Suprapubic skin (tissue), 4 donors: Measurements from ENCODE around the gene IGSF8. TPM values are rescaled to one million over a fixed set of nuclear protein-coding genes. Genes with fewer than 3 reads are reported as not detected.

Experiments
- DNase-seq, 2 donors: peaks; one replicate each; pipeline ENCODE4 v3.0.0-alpha.2; 2019; ENCODE audit warnings: low spot score in 2 of 2
- H3K27ac ChIP-seq: fragments of 200-600 bp; sonication (generic); one replicate; pipeline ENCODE4 v1.5.1; 2019
- H3K27me3 ChIP-seq: fragments of 200-600 bp; sonication (generic); one replicate; pipeline ENCODE4 v1.5.1; 2019
- H3K36me3 ChIP-seq: fragments of 200-600 bp; sonication (generic); one replicate; pipeline ENCODE4 v1.5.1; 2019
- H3K4me1 ChIP-seq: fragments of 200-600 bp; sonication (generic); one replicate; pipeline ENCODE4 v1.5.1; 2019
- H3K4me3 ChIP-seq: fragments of 200-600 bp; sonication (generic); one replicate; pipeline ENCODE4 v1.5.1; 2019; ENCODE audit warnings: mild to moderate bottlenecking
- H3K9me3 ChIP-seq: fragments of 200-600 bp; sonication (generic); one replicate; pipeline ENCODE4 v1.5.1; 2019
- EP300 ChIP-seq: sonication (generic); formaldehyde crosslinking; IDR thresholded peaks from one replicate; pipeline ENCODE4 v1.6.1; 2017; ENCODE audit warnings: antibody characterized with exemption
- POLR2A ChIP-seq, 2 donors: fragments of 450-650 bp; IDR thresholded peaks; one replicate each; pipeline ENCODE4 v1.6.1; 2017; ENCODE audit warnings: antibody characterized with exemption in 2 of 2, mild to moderate bottlenecking in 2 of 2, moderate library complexity in 2 of 2
- POLR2AphosphoS5 ChIP-seq, 3 donors: sonication (generic); formaldehyde crosslinking; IDR thresholded peaks; one replicate each; pipeline ENCODE4 v1.6.1; 2017; ENCODE audit warnings: antibody characterized with exemption in 3 of 3
- WGBS: methylation state at CpG from one replicate; pipeline ENCODE4 v1.1.5; 2018; 5-methylcytosine and 5-hydroxymethylcytosine counted together
- total RNA-seq, 4 donors: library from RNA; depleted of rRNA; stranded (reverse); fragments of >200 nt; gene quantifications; one replicate each; pipeline ENCODE4 v1.1.0, GENCODE V29; 2016
- TF ChIP-seq, protein P1 (sequence below), 2 donors: fragments of 200-600 bp in 1 of 2; fragments of 450-650 bp in 1 of 2; sonication (generic) in 1 of 2; IDR thresholded peaks; one replicate each; pipeline ENCODE4 v1.5.1; 2016 to 2019; ENCODE audit warnings: antibody characterized with exemption in 2 of 2, mild to moderate bottlenecking in 1 of 2, moderate library complexity in 1 of 2

The IGSF8 gene
- total RNA-seq, 4 donors from 2014 or later, result 44.1 to 90.5 (median 50.8) TPM

DNA sequence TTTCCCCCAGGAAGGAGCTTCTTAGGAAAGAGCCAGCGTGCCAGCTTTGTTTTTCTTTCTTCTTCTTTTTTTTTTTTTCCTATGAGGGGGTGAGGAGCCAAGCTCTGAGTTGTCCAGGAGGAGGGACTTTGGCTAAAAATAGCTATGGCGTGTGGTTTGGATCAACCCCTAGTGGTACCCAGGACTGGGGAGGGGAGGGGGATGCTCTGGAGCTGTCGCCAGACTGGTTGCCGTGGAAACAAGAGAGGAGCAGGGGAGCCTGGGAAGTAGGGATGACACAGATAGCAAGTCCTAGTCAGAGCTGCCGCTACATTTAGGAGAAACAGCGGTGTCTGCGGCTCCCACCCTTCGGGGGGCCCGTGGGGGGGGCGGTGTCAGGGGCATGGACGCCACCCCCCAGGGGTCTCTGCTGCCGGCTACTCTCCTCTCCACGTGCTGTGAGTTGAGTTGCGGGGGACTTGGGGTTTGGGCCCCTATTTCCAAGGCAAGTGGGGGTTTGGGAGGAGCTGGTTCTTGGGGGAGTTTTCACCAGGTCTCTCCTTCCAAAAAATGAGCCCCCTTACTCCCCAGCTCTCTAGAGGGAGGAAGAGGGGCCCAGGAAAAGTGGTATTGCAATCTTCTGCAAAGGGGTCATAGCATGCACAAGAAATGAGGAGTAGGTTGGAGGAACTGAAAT is 17.0 kb downstream of the IGSF8 start, which contains the start of gene KCNJ9:
KCNJ9 (plus strand) TSS at position 278 of the 676 bp plus-strand sequence. CDS start 2,493 bp downstream, outside the sequence.
- Histone ChIP-seq H3K27me3 (peaks cover 68% of the 10 kb centered on the region), H3K36me3 (no peaks in the 10 kb centered on the region), H3K4me3 (no peak within 1 kb of the TSS), H3K9me3 (no peaks in the 10 kb centered on the region), H3K4me1 (peaks cover 11% of the 10 kb centered on the region), H3K27ac (no peak within 1 kb of the TSS)
- no peak for DNase-seq
- 19% methylated on average over 14 of the region's 14 CpGs for WGBS
- TF ChIP-seq POLR2AphosphoS5 (IDR thresholded peaks at IDR 0.05), result no peak
- TF ChIP-seq POLR2A (IDR thresholded peaks at IDR 0.05), result no peak
- TF ChIP-seq EP300, result no peak
- TF ChIP-seq, protein P1, sequence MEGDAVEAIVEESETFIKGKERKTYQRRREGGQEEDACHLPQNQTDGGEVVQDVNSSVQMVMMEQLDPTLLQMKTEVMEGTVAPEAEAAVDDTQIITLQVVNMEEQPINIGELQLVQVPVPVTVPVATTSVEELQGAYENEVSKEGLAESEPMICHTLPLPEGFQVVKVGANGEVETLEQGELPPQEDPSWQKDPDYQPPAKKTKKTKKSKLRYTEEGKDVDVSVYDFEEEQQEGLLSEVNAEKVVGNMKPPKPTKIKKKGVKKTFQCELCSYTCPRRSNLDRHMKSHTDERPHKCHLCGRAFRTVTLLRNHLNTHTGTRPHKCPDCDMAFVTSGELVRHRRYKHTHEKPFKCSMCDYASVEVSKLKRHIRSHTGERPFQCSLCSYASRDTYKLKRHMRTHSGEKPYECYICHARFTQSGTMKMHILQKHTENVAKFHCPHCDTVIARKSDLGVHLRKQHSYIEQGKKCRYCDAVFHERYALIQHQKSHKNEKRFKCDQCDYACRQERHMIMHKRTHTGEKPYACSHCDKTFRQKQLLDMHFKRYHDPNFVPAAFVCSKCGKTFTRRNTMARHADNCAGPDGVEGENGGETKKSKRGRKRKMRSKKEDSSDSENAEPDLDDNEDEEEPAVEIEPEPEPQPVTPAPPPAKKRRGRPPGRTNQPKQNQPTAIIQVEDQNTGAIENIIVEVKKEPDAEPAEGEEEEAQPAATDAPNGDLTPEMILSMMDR (IDR thresholded peaks at IDR 0.05), result no peak

DNA sequence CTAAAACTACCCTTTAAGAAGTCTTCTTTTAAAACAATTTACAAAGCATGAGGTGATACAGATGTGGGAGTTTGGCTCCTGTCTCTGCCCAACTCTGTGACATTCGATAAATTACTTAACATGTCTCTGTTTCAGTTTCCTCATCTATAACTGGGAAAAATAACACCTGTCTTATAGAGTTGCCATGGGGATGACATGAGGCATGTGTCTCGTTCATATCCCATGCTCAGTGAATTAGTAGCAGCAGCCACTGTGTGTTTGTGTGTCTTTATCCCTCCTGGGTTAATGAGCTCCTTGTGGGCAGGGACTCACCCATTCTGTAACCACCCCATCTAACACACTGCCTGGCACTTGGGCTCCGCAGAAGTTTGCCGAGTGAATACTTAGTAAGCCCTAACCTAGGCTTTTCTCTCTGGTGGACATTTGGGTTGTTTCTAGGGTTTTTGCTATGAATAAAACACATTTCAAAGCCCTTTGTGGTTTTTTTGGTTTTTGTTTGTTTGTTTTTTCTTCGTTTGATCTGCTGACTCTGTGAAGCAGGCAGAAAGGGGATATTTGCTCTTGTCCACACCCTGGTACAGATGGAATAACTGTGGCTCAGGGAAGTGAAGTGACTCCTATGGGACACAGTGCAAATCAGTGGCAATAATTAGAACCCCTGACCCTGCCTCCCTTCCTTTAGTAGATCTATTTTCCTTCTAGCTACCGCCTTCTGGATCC is 17.9 kb downstream of the IGSF8 start:
- H3K36me3 ChIP-seq, result no peaks in the 10 kb centered on the region
- TF ChIP-seq EP300 (no peak), POLR2A (IDR thresholded peaks at IDR 0.05) (no peak), POLR2AphosphoS5 (IDR thresholded peaks at IDR 0.05) (no peak)
- TF ChIP-seq, protein P1 (IDR thresholded peaks at IDR 0.05), result no peak
- peaks cover 11% of the 10 kb centered on the region for H3K4me1 ChIP-seq
- WGBS, result 62% methylated on average over 6 of the region's 6 CpGs
- H3K27me3 ChIP-seq, result peaks cover 68% of the 10 kb centered on the region
- H3K4me3 ChIP-seq, result no peak overlapping the region
- no peaks in the 10 kb centered on the region for H3K9me3 ChIP-seq
- DNase-seq, result no peak
- H3K27ac ChIP-seq, result no peak overlapping the region

DNA sequence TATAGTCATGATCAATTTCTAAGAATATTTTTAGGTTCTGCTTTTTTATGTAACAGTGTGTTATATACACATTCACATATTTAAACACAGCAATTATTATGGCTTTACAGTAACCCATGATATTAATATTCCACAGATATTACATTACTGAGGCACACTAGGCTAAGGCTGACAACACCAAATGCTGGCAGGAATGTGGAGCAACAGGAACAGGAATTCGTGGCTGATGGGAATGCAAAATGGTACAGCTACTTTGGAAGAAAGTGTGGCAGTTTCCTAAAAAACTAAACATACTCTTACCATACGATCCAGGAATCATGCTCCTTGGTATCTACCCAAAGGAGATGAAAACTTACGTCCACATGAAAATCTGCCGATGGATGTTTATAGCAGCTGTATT is 19.0 kb downstream of the IGSF8 start:
- H3K36me3 ChIP-seq, result no peaks in the 10 kb centered on the region
- WGBS, result 75% methylated on average over 4 of the region's 4 CpGs
- TF ChIP-seq POLR2A (IDR thresholded peaks at IDR 0.05) (no peak), POLR2AphosphoS5 (IDR thresholded peaks at IDR 0.05) (no peak), EP300 (no peak)
- TF ChIP-seq, protein P1 (IDR thresholded peaks at IDR 0.05), result no peak
- H3K9me3 ChIP-seq, result no peaks in the 10 kb centered on the region
- DNase-seq, result no peak
- H3K4me1 ChIP-seq, result peaks cover 10% of the 10 kb centered on the region
- H3K27ac ChIP-seq, result no peak overlapping the region
- H3K4me3 ChIP-seq, result no peak overlapping the region
- H3K27me3 ChIP-seq, result peaks cover 66% of the 10 kb centered on the region

DNA sequence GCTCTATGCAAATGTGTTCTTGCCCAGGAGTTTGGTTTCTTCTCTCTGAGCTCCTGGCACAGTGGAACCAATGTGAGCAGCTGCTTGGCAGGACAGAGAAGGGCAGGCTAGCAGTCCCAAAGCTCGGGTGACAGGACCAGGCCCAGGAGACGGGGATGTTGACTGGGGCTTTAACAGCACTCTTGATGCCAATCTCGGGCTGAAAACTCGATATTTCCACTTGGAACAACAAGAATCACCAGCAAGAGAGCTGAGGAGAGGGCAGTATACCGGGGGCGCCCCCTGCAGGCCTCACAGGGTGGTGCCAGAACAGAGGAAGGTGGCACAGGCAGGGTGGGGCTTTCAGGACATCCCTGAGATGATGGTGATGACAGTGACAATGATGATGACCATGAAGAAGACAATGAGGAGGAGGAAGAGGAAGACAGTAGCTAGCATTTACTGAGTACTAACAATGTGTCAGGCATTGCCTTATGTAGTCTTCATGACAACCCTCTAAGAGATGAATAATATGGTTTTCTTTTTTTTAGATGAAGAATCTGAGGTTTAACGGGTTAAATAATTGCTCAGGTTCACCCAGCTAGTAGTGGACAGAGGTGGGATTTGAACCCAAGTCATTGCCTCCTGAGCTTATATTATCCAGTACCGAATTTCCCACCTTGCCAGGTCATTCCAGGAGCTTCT is 19.8 kb downstream of the IGSF8 start:
- no peak overlapping the region for H3K27ac ChIP-seq
- peaks cover 2% of the 10 kb centered on the region for H3K4me1 ChIP-seq
- TF ChIP-seq POLR2AphosphoS5 (IDR thresholded peaks at IDR 0.05) (no peak), POLR2A (IDR thresholded peaks at IDR 0.05) (no peak)
- TF ChIP-seq, protein P1 (IDR thresholded peaks at IDR 0.05), result peak in 1 of 2 donors; percentile 79
- H3K36me3 ChIP-seq, result no peaks in the 10 kb centered on the region
- H3K9me3 ChIP-seq, result no peaks in the 10 kb centered on the region
- no peak for DNase-seq
- 22% methylated on average over 8 of the region's 8 CpGs for WGBS
- no peak overlapping the region for H3K4me3 ChIP-seq
- H3K27me3 ChIP-seq, result peaks cover 58% of the 10 kb centered on the region

DNA sequence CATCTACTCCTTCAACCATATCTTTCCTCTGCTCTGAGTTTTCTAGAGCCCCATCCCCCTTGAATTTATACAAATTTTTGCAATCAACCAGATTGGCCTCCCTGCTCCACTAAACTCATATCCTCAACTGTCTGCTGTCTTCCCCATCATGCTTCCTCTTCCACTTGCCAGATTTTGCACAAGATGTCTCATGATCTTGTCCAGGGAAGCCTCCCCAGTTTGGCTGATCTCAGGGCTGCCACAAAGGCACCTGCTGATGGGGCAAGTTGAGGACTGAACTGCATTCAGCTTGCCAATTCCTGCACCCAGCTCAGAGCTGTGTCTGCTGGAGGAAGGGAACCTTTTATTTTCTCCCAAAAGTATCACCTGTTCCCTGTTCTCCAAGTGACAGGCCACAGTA is 20.9 kb downstream of the IGSF8 start:
- Histone ChIP-seq H3K27ac (no peak overlapping the region), H3K4me3 (no peak overlapping the region), H3K27me3 (peaks cover 46% of the 10 kb centered on the region), H3K36me3 (no peaks in the 10 kb centered on the region), H3K9me3 (no peaks in the 10 kb centered on the region), H3K4me1 (no peaks in the 10 kb centered on the region)
- TF ChIP-seq POLR2AphosphoS5 (IDR thresholded peaks at IDR 0.05) (no peak), EP300 (no peak), POLR2A (IDR thresholded peaks at IDR 0.05) (no peak)
- TF ChIP-seq, protein P1 (IDR thresholded peaks at IDR 0.05), result no peak
- no peak for DNase-seq
